GM12878 (cell line): ENCODE data around the gene METTL9. TPM values are rescaled to one million over a fixed set of nuclear protein-coding genes. Genes with fewer than 3 reads are reported as not detected.

Experiments
- ATAC-seq: fragments of 200-7000 bp; cut with Tn5 transposase; 3 replicates; pipeline ENCODE4 v1.9.1; 2020; ENCODE audit warnings: mild to moderate bottlenecking, moderate library complexity
- BruUV-seq: library from RNA; stranded (reverse); fragments of 400-500 nt; replicated peaks from 2 replicates; lab custom pipeline; 2021; lab: Mats Ljungman, UMichigan
- CTCF ChIA-PET: fragments of 300-600 bp; sonication (Branson Sonifier 250); formaldehyde crosslinking; extraction: SDS; loops from one replicate; lab custom pipeline; 2021; ENCODE audit warnings: inconsistent platforms; lab: Yijun Ruan, JAX
- POLR2A ChIA-PET: fragments of 350-600 bp; formaldehyde crosslinking; extraction: SDS; loops from one replicate; lab custom pipeline; 2021; ENCODE audit warnings: inconsistent platforms; lab: Charles Lee
- RAD21 ChIA-PET: fragments of 300-600 bp; sonication (Branson Sonifier 250); formaldehyde crosslinking; loops from one replicate; lab custom pipeline; 2023; ENCODE audit warnings: antibody characterized with exemption; ENCODE audit not compliant: unreplicated experiment; lab: Charles Lee
- SMC1A ChIA-PET: fragments of 300-600 bp; sonication (Branson Sonifier 250); formaldehyde crosslinking; loops from one replicate; lab custom pipeline; 2023; ENCODE audit not compliant: unreplicated experiment, uncharacterized antibody; lab: Charles Lee
- DNase-seq: peaks from one replicate; pipeline ENCODE4 v3.0.0-alpha.2; 2011; ENCODE audit warnings: low read depth, low spot score
- FAIRE-seq: peaks from 3 replicates; lab custom pipeline; 2011; peaks lifted over from hg19 to GRCh38; lab: Jason Lieb, UNC
- H2AFZ ChIP-seq: 2 replicates; pipeline ENCODE4 v1.6.0; 2011; ENCODE audit warnings: low read depth, low read length, control low read depth; ENCODE audit not compliant: control insufficient read depth
- H3K27ac ChIP-seq: 2 replicates; pipeline ENCODE4 v1.5.1; 2011; ENCODE audit warnings: control low read depth; ENCODE audit not compliant: control insufficient read depth, insufficient read depth
- H3K27me3 ChIP-seq, 2 experiments: replicated peaks in 1 of 2; 2 replicates each; pipeline versions ENCODE4 v1.6.0 to v1.6.1; 2011; ENCODE audit warnings: low read length in 1 of 2; ENCODE audit not compliant: control insufficient read depth in 2 of 2, insufficient read depth in 2 of 2
- H3K36me3 ChIP-seq, 2 experiments: 2 replicates each; pipeline ENCODE4 v1.5.1; 2011; ENCODE audit warnings: low read length in 1 of 2; ENCODE audit not compliant: control insufficient read depth in 2 of 2, insufficient read depth in 2 of 2
- H3K4me1 ChIP-seq: 2 replicates; pipeline ENCODE4 v1.6.1; 2011; ENCODE audit warnings: mild to moderate bottlenecking, low read length, moderate library complexity, mixed read lengths; ENCODE audit not compliant: control insufficient read depth, insufficient read depth
- H3K4me2 ChIP-seq: 2 replicates; pipeline ENCODE4 v1.6.0; 2011; ENCODE audit warnings: control low read depth; ENCODE audit not compliant: control insufficient read depth, insufficient read depth
- H3K4me3 ChIP-seq: fragments of 200-600 bp; sonication (generic); 2 replicates; pipeline ENCODE4 v1.5.1; 2016
- H3K79me2 ChIP-seq: 2 replicates; pipeline ENCODE4 v1.6.0; 2011; ENCODE audit warnings: low read length; ENCODE audit not compliant: control insufficient read depth, insufficient read depth
- H3K9ac ChIP-seq: 2 replicates; pipeline ENCODE4 v1.8.0; 2011; ENCODE audit warnings: low read length, control low read depth, mixed read lengths; ENCODE audit not compliant: control insufficient read depth, insufficient read depth
- H3K9me3 ChIP-seq: replicated peaks from 3 replicates; pipeline ENCODE4 v1.5.1; 2011; ENCODE audit warnings: mild to moderate bottlenecking, low read length; ENCODE audit not compliant: control insufficient read depth, insufficient read depth
- H4K20me1 ChIP-seq: 2 replicates; pipeline ENCODE4 v1.6.0; 2011; ENCODE audit not compliant: control insufficient read depth, insufficient read depth
- CEBPB ChIP-seq, 2 experiments: fragments of 150-350 bp in 1 of 2; IDR thresholded peaks; 2 replicates each; pipeline ENCODE4 v1.6.1; 2012 to 2014; ENCODE audit warnings: low read depth in 2 of 2, low read length in 2 of 2, borderline replicate concordance in 1 of 2, inconsistent platforms in 1 of 2
- EED ChIP-seq: sonication (generic); IDR thresholded peaks from 2 replicates; pipeline ENCODE4 v1.6.1; 2016; ENCODE audit warnings: antibody characterized with exemption, low read depth
- FOS ChIP-seq: IDR thresholded peaks from 3 replicates; pipeline ENCODE4 v1.6.1; 2011; ENCODE audit warnings: borderline replicate concordance; ENCODE audit not compliant: insufficient read length; ENCODE audit errors: extremely low read depth
- IKZF1 ChIP-seq: fragments of 450-650 bp; conservative IDR thresholded peaks from 2 replicates; pipeline ENCODE4 v1.6.1; 2017; ENCODE audit warnings: antibody characterized with exemption, mild to moderate bottlenecking
- MTA3 ChIP-seq: IDR thresholded peaks from 2 replicates; pipeline ENCODE4 v1.6.1; 2012; ENCODE audit warnings: low read length, inconsistent platforms, borderline replicate concordance
- MXI1 ChIP-seq: fragments of 150-350 bp; IDR thresholded peaks from 2 replicates; pipeline ENCODE4 v1.6.1; 2011; ENCODE audit warnings: low read depth, mild to moderate bottlenecking, inconsistent platforms, low read length, improper control_type of control experiment
- NFYB ChIP-seq: IDR thresholded peaks from 2 replicates; pipeline ENCODE4 v1.6.1; 2011; ENCODE audit warnings: low read depth, mild to moderate bottlenecking, low read length, improper control_type of control experiment, moderate library complexity; ENCODE audit not compliant: insufficient read depth
- RB1 ChIP-seq: fragments of 450-650 bp; formaldehyde crosslinking; IDR thresholded peaks from 2 replicates; pipeline ENCODE4 v1.6.1; 2017; ENCODE audit warnings: mild to moderate bottlenecking, borderline replicate concordance
- RBBP5 ChIP-seq: fragments of 200-600 bp; sonication (generic); conservative IDR thresholded peaks from 2 replicates; pipeline ENCODE4 v1.6.1; 2016
- RFX5 ChIP-seq: IDR thresholded peaks from 2 replicates; pipeline ENCODE4 v1.6.1; 2011; ENCODE audit warnings: low read depth, low read length, improper control_type of control experiment
- SIN3A ChIP-seq: IDR thresholded peaks from 2 replicates; pipeline ENCODE4 v1.6.1; 2012; ENCODE audit warnings: low read depth, low read length, improper control_type of control experiment
- ZBTB33 ChIP-seq: fragments of 450-650 bp; IDR thresholded peaks from 2 replicates; pipeline ENCODE4 v1.6.1; 2017; ENCODE audit warnings: mild to moderate bottlenecking
- ZSCAN29 ChIP-seq: fragments of 450-650 bp; IDR thresholded peaks from 2 replicates; pipeline ENCODE4 v1.6.1; 2017; ENCODE audit warnings: mild to moderate bottlenecking, moderate library complexity
- WGBS: methylation state at CpG from one replicate; pipeline ENCODE4 v1.1.6; 2016; ENCODE audit warnings: low lambda C conversion rate; ENCODE audit not compliant: insufficient replicate concordance, insufficient coverage; ENCODE audit errors: missing lambda C conversion rate; 5-methylcytosine and 5-hydroxymethylcytosine counted together
- in situ Hi-C: fragments of 300-500 bp; cut with MboI; formaldehyde crosslinking; loops from 9 replicates; pipeline ENCODE4 v1.14.3; 2018; ENCODE audit warnings: mixed read lengths
- intact Hi-C: fragments of 100-400 bp; cut with micrococcal nuclease; formaldehyde crosslinking; loops from one replicate; pipeline ENCODE4 v1.14.2; 2022; ENCODE audit not compliant: unreplicated experiment
- polyA plus RNA-seq, 11 experiments: library from polyadenylated mRNA; depleted of rRNA in 4 of 11; unstranded in 6 of 11; stranded (reverse) in 5 of 11; fragments of >200 nt; fragmentation: Nextera tagmentation in 4 of 11; fragmentation: Illumina TruSeq in 1 of 11; extraction: Ambion mirVana in 4 of 11; extraction: Trizol in 1 of 11; gene quantifications; 1 replicate in 1 of 11; 2 replicates in 10 of 11; pipeline versions ENCODE4 v1.2.1 to v1.2.3, GENCODE V29; 2011 to 2016; ENCODE audit warnings: inconsistent platforms in 2 of 11, missing spikeins in 2 of 11, low read depth in 1 of 11
- total RNA-seq, 4 experiments: library from RNA; depleted of rRNA in 3 of 4; stranded (reverse); fragments of >200 nt in 3 of 4; fragmentation: Illumina TruSeq in 1 of 4; extraction: Trizol in 1 of 4; gene quantifications; 2 replicates each; pipeline versions ENCODE4 v1.2.1 to v1.2.3, GENCODE V29; 2013 to 2021
- TF ChIP-seq, protein P1 (sequence below): fragments of 450-650 bp; IDR thresholded peaks from 2 replicates; pipeline ENCODE4 v1.6.1; 2018; ENCODE audit warnings: mild to moderate bottlenecking, low read depth, moderate library complexity; ENCODE audit not compliant: partially characterized antibody
- TF ChIP-seq, protein P2 (sequence below): fragments of 450-650 bp; formaldehyde crosslinking; IDR thresholded peaks from 2 replicates; pipeline ENCODE4 v1.4.0; 2020; ENCODE audit warnings: mild to moderate bottlenecking, moderate library complexity

METTL9 gene
- total and polyA plus RNA-seq, 10 of the 15 experiments (the other 5 are each of a cell fraction or from before 2014, with no cell fraction given) = 19.4 to 119 (median 101) TPM

DNA sequence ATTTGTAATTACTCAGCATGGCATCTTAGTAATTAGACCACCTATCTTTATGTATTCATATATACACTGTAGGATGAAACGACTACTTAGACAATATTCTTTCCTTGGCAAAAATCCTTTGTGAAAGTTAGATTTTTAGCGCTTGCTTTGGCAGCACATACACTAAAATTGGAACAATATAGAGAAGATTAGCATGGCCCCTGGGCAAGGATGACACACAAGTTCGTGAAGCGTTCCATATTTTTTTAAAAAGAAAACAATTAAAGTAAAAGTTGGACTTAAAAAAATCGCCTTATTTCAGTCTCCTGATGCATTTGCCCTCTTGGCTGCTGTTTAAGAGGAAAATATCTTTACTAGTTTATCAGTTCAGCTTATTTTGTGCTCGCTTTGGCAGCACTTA lies 42.5 kb downstream of the METTL9 start:
- in situ Hi-C loops (no loop called here), intact Hi-C loops (loop anchor here (2.0 kb wide), 1 partner anchor 43 kb away; the partner anchor contains the start of gene METTL9)
- ATAC-seq = no peak
- no peak overlapping the region for H3K9ac ChIP-seq
- 92% methylated on average over 6 of the region's 6 CpGs for WGBS
- ChIA-PET CTCF (interaction anchor here (0.6 to 10.1 kb wide), 18 partner anchors 9 to 1432 kb away, joined by 3 to 100 read pairs (median 4); no protein-coding TSS in a partner anchor), RAD21 (interaction anchor here (0.6 to 6.8 kb wide), 11 partner anchors 9 to 68 kb away, joined by 3 to 52 read pairs (median 4); no protein-coding TSS in a partner anchor), SMC1A (interaction anchor here (1.0 to 10.1 kb wide), 15 partner anchors 13 to 82 kb away, joined by 3 to 204 read pairs (median 4); partner anchors contain the start of gene METTL9), POLR2A (interaction anchor here (0.6 to 1.0 kb wide), 2 partner anchors 43 to 1860 kb away, joined by 3 to 4 read pairs; partner anchors contain the start of gene METTL9)
- no peaks in the 10 kb centered on the region for H3K27me3 ChIP-seq
- H2AFZ ChIP-seq = no peak overlapping the region
- no peaks in the 10 kb centered on the region; a peak in 1 of 4 replicates for H3K36me3 ChIP-seq
- peaks cover 22% of the 10 kb centered on the region for H3K4me1 ChIP-seq
- H3K4me3 ChIP-seq = no peak overlapping the region
- no peak for FAIRE-seq
- H4K20me1 ChIP-seq = no peaks in the 10 kb centered on the region
- DNase-seq = no peak
- H3K9me3 ChIP-seq = no peaks in the 10 kb centered on the region
- BruUV-seq = no TSS peak
- no peak overlapping the region for H3K4me2 ChIP-seq
- H3K79me2 ChIP-seq = no peaks in the 10 kb centered on the region; the same call in 1 of the 2 replicates
- no peak overlapping the region for H3K27ac ChIP-seq
- TF ChIP-seq RBBP5 = no peak
- TF ChIP-seq MTA3 = no peak
- TF ChIP-seq FOS = no peak
- TF ChIP-seq MXI1 = no peak
- TF ChIP-seq ZBTB33 = no peak
- TF ChIP-seq NFYB = no peak
- no peak for TF ChIP-seq CEBPB (IDR thresholded peaks at IDR 0.05; ENCODE audit: borderline replicate concordance in 1 of 2, low read depth in 2 of 2, low read length in 2 of 2)
- no peak for TF ChIP-seq EED
- TF ChIP-seq, protein P1, sequence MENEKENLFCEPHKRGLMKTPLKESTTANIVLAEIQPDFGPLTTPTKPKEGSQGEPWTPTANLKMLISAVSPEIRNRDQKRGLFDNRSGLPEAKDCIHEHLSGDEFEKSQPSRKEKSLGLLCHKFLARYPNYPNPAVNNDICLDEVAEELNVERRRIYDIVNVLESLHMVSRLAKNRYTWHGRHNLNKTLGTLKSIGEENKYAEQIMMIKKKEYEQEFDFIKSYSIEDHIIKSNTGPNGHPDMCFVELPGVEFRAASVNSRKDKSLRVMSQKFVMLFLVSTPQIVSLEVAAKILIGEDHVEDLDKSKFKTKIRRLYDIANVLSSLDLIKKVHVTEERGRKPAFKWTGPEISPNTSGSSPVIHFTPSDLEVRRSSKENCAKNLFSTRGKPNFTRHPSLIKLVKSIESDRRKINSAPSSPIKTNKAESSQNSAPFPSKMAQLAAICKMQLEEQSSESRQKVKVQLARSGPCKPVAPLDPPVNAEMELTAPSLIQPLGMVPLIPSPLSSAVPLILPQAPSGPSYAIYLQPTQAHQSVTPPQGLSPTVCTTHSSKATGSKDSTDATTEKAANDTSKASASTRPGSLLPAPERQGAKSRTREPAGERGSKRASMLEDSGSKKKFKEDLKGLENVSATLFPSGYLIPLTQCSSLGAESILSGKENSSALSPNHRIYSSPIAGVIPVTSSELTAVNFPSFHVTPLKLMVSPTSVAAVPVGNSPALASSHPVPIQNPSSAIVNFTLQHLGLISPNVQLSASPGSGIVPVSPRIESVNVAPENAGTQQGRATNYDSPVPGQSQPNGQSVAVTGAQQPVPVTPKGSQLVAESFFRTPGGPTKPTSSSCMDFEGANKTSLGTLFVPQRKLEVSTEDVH = no peak
- TF ChIP-seq, protein P2, sequence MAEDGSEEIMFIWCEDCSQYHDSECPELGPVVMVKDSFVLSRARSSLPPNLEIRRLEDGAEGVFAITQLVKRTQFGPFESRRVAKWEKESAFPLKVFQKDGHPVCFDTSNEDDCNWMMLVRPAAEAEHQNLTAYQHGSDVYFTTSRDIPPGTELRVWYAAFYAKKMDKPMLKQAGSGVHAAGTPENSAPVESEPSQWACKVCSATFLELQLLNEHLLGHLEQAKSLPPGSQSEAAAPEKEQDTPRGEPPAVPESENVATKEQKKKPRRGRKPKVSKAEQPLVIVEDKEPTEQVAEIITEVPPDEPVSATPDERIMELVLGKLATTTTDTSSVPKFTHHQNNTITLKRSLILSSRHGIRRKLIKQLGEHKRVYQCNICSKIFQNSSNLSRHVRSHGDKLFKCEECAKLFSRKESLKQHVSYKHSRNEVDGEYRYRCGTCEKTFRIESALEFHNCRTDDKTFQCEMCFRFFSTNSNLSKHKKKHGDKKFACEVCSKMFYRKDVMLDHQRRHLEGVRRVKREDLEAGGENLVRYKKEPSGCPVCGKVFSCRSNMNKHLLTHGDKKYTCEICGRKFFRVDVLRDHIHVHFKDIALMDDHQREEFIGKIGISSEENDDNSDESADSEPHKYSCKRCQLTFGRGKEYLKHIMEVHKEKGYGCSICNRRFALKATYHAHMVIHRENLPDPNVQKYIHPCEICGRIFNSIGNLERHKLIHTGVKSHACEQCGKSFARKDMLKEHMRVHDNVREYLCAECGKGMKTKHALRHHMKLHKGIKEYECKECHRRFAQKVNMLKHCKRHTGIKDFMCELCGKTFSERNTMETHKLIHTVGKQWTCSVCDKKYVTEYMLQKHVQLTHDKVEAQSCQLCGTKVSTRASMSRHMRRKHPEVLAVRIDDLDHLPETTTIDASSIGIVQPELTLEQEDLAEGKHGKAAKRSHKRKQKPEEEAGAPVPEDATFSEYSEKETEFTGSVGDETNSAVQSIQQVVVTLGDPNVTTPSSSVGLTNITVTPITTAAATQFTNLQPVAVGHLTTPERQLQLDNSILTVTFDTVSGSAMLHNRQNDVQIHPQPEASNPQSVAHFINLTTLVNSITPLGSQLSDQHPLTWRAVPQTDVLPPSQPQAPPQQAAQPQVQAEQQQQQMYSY (CRISPR knock-in tag) = no peak
- TF ChIP-seq RFX5 = no peak
- TF ChIP-seq IKZF1 = no peak
- no peak for TF ChIP-seq ZSCAN29
- TF ChIP-seq RB1 = no peak
- TF ChIP-seq SIN3A = no peak
